HL-60 (cell line): ENCODE data around the gene FBXL5.
"Not testable (repeated sequence)": the region's sequence is repeated elsewhere in the genome, so short reads cannot be mapped to it uniquely, and the experiment has no call there.

Source experiments
- CTCF ChIP-seq: IDR thresholded peaks from one replicate; pipeline ENCODE4 v1.5.1; 2011; ENCODE audit warnings: low read length, control low read depth, inconsistent platforms; ENCODE audit not compliant: insufficient read depth
- POLR2AphosphoS5 ChIP-seq: IDR thresholded peaks from 2 replicates; pipeline ENCODE4 v1.6.1; 2012; ENCODE audit warnings: low read depth

- not testable (repeated sequence) for TF ChIP-seq CTCF, POLR2AphosphoS5
Observed at GRCh38 chr4:15614891-15615290, 40.3 kb downstream of the FBXL5 start.
